Adrenal gland (tissue), 12 donors: Measurements from ENCODE around the gene ANP32E. TPM values are rescaled to one million over a fixed set of nuclear protein-coding genes. Genes with fewer than 3 reads are reported as not detected.

Experiments used
- DNase-seq, 7 donors: peaks; one replicate each; pipeline ENCODE4 v3.0.0-alpha.2; 2019 to 2020
- H3K27ac ChIP-seq, 5 donors: fragments of 200-600 bp; sonication (generic) in 4 of 5; 1 replicate in 3 of 5; 2 replicates in 2 of 5; pipeline versions ENCODE4 v1.5.1 to v1.8.0; 2016 to 2020; ENCODE audit warnings: mild to moderate bottlenecking in 1 of 5
- H3K27me3 ChIP-seq: fragments of 200-600 bp; 2 replicates; pipeline ENCODE4 v1.8.0; 2021
- H3K36me3 ChIP-seq, 2 donors: fragments of 200-600 bp; replicated peaks in 1 of 2; 1 replicate in 1 of 2; 2 replicates in 1 of 2; pipeline versions ENCODE4 v1.5.1 to v1.8.0; 2018 to 2022
- H3K4me1 ChIP-seq, 2 donors: fragments of 200-600 bp; replicated peaks in 1 of 2; 1 replicate in 1 of 2; 2 replicates in 1 of 2; pipeline versions ENCODE4 v1.5.1 to v1.8.0; 2018 to 2021
- H3K4me3 ChIP-seq, 4 donors: fragments of 200-600 bp; sonication (generic) in 3 of 4; one replicate each; pipeline ENCODE4 v1.5.1; 2016 to 2018
- H3K9me3 ChIP-seq, 3 donors: fragments of 200-600 bp; sonication (generic) in 1 of 3; replicated peaks in 1 of 3; 1 replicate in 2 of 3; 2 replicates in 1 of 3; pipeline versions ENCODE4 v1.5.1 to v1.8.0; 2016 to 2021
- POLR2A ChIP-seq, 2 donors: fragments of 450-650 bp; IDR thresholded peaks; one replicate each; pipeline ENCODE4 v1.6.1; 2017; ENCODE audit warnings: antibody characterized with exemption in 2 of 2, mild to moderate bottlenecking in 2 of 2, moderate library complexity in 1 of 2
- WGBS, 4 donors: extraction: QIAGEN DNeasy Blood & Tissue Kit in 2 of 4; methylation state at CpG; one replicate each; pipeline versions ENCODE4 v1.1.5 to v1.1.7; 2013 to 2017; 5-methylcytosine and 5-hydroxymethylcytosine counted together
- intact Hi-C, 2 donors: fragments of 100-400 bp; cut with DNase I; formaldehyde crosslinking; loops; one replicate each; pipeline versions ENCODE4 v1.14.1 to v1.15.0; 2022 to 2023
- polyA plus RNA-seq, 3 donors: library from polyadenylated mRNA; stranded (reverse); fragments of 200-250 nt in 2 of 3; fragments of 350-450 nt in 1 of 3; fragmentation: Illumina TruSeq in 1 of 3; extraction: RNeasy Lipid Tissue Mini Kit (QIAGEN cat#74804) in 1 of 3; gene quantifications; one replicate each; pipeline ENCODE4 v1.2.3, GENCODE V29; 2013 to 2014
- total RNA-seq, 9 donors: library from RNA; depleted of rRNA in 4 of 9; stranded (reverse); fragments of >200 nt in 4 of 9; fragments of 120-200 nt in 1 of 9; fragmentation: NEBNext Ultra II Directional in 1 of 9; extraction: Animal tissue kit (Norgen Biotek cat#: 25700) in 1 of 9; gene quantifications; one replicate each; pipeline versions ENCODE4 v1.1.0 to v1.2.4, GENCODE V29; 2013 to 2023
- TF ChIP-seq, protein P1 (sequence below), 6 experiments: fragments of 450-650 bp in 4 of 6; fragments of 200-600 bp in 2 of 6; sonication (generic) in 1 of 6; IDR thresholded peaks; 1 replicate in 5 of 6; 2 replicates in 1 of 6; pipeline versions ENCODE4 v1.5.1 to v1.8.0; 2016 to 2021; ENCODE audit warnings: antibody characterized with exemption in 6 of 6, mild to moderate bottlenecking in 2 of 6, moderate library complexity in 1 of 6
- donor health status: healthy with polysubstance abuse.
- donor health status: Bipolar disorder and iron deficiency.
- donor health status: DM: yes; HTN: yes; CAD: no.
- donor health status: DM: no; HTN: no; CAD: no.
- donor health status: DM: no; HTN: no; CAD: no.
- donor health status: DM: yes; HTN: yes; CAD: no.

Gene ANP32E
- total and polyA plus RNA-seq, 12 donors: 13.2 to 81.9 (median 35.3) TPM

DNA sequence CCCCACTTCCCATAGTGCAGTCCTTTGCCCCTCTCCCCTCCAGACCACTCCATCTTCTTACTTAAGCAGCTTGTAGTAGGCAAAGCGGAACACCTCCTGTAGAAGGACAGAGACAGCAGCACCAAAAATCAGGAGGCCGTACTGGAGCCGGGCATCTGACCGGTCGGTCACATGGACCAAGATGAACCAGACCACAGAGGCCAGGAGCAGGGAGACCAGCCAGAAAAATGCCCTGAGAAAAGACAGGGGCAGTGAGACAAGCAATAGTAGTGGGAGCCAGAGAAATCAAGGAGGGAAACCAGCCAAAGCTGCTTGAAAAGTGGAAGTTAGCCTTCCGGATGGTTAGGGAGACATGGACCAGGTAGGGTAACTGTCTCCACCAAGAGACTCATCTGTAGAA is 32.0 kb upstream of the ANP32E start:
- Histone ChIP-seq H3K9me3 (no peaks in the 10 kb centered on the region), H3K4me1 (peaks cover 16 to 18% of the 10 kb centered on the region in 2 donors), H3K4me3 (peak overlapping the region in 3 of 4 donors; percentile 76 to 97 (median 92)), H3K27me3 (no peaks in the 10 kb centered on the region), H3K36me3 (peaks cover 0 to 34% of the 10 kb centered on the region in 2 donors), H3K27ac (peak overlapping the region in 4 of 5 donors; percentile 93 to 98 (median 96))
- DNase-seq: peak in 3 of 7 donors; percentile 29 to 47 (median 31)
- intact Hi-C loops: no loop called here
- TF ChIP-seq, protein P1, sequence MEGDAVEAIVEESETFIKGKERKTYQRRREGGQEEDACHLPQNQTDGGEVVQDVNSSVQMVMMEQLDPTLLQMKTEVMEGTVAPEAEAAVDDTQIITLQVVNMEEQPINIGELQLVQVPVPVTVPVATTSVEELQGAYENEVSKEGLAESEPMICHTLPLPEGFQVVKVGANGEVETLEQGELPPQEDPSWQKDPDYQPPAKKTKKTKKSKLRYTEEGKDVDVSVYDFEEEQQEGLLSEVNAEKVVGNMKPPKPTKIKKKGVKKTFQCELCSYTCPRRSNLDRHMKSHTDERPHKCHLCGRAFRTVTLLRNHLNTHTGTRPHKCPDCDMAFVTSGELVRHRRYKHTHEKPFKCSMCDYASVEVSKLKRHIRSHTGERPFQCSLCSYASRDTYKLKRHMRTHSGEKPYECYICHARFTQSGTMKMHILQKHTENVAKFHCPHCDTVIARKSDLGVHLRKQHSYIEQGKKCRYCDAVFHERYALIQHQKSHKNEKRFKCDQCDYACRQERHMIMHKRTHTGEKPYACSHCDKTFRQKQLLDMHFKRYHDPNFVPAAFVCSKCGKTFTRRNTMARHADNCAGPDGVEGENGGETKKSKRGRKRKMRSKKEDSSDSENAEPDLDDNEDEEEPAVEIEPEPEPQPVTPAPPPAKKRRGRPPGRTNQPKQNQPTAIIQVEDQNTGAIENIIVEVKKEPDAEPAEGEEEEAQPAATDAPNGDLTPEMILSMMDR (IDR thresholded peaks at IDR 0.05): no peak
- TF ChIP-seq POLR2A (IDR thresholded peaks at IDR 0.05): no peak
- WGBS, 4 donors: 10 to 21% (median 14%) methylated on average over 5 to 6 of the region's 6 CpGs

DNA sequence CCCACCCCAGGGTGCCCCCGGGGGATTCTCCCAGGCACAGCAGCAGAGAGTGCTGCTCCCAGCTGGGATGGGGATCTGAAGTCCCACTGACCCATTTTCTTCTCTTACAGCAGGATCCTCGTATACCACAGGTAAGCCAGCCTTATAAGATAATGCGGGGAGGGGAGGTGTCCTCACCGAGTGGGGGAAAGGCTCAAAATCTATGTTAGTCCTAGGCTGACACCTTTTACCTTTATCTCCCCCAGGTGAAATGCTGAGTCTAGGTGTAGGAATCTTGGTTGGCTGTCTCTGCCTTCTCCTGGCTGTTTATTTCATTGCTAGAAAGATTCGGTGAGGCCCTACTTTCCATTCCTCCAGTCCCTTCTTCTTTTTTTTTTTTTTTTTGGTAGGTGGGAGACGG is 27.6 kb upstream of the ANP32E start:
- Histone ChIP-seq H3K27ac (no peak overlapping the region), H3K4me1 (peaks cover 17 to 25% of the 10 kb centered on the region in 2 donors), H3K9me3 (no peaks in the 10 kb centered on the region), H3K4me3 (no peak overlapping the region), H3K27me3 (no peaks in the 10 kb centered on the region), H3K36me3 (peaks cover 0 to 34% of the 10 kb centered on the region in 2 donors)
- WGBS, 4 donors: 80 to 89% (median 85%) methylated on average over 6 of the region's 6 CpGs
- TF ChIP-seq, protein P1 (IDR thresholded peaks at IDR 0.05): no peak
- TF ChIP-seq POLR2A (IDR thresholded peaks at IDR 0.05): no peak
- intact Hi-C loops: no loop called here
- no peak for DNase-seq

GRCh38 chr1:150262388-150263320 is 26.7 kb upstream of the ANP32E start:
- H3K36me3 ChIP-seq: peaks cover 0 to 34% of the 10 kb centered on the region in 2 donors
- intact Hi-C loops: no loop called here
- no peak for DNase-seq
- H3K27me3 ChIP-seq: no peaks in the 10 kb centered on the region
- peaks cover 14 to 22% of the 10 kb centered on the region in 2 donors for H3K4me1 ChIP-seq
- 78 to 85% (median 83%) methylated on average over 6 of the region's 6 CpGs for WGBS, 4 donors
- no peak overlapping the region for H3K27ac ChIP-seq
- H3K9me3 ChIP-seq: no peaks in the 10 kb centered on the region
- no peak for TF ChIP-seq POLR2A (IDR thresholded peaks at IDR 0.05)
- TF ChIP-seq, protein P1 (IDR thresholded peaks at IDR 0.05): no peak
- no peak overlapping the region for H3K4me3 ChIP-seq

GRCh38 chr1:150261367-150261766 is 25.5 kb upstream of the ANP32E start:
- DNase-seq: no peak
- intact Hi-C loops: no loop called here

More at GRCh38 chr1:150261367-150261766, 25.5 kb upstream of the ANP32E start:
- Histone ChIP-seq H3K27ac (no peak overlapping the region), H3K9me3 (no peaks in the 10 kb centered on the region), H3K4me1 (peaks cover 11 to 20% of the 10 kb centered on the region in 2 donors), H3K27me3 (no peaks in the 10 kb centered on the region), H3K36me3 (peaks cover 0 to 25% of the 10 kb centered on the region in 2 donors), H3K4me3 (no peak overlapping the region)
- TF ChIP-seq POLR2A (IDR thresholded peaks at IDR 0.05): no peak
- TF ChIP-seq, protein P1 (IDR thresholded peaks at IDR 0.05): no peak
- 81 to 89% (median 83%) methylated on average over 5 to 6 of the region's 6 CpGs for WGBS, 4 donors
